PC-3 (cell line): Measurements from ENCODE around the gene RPL29. TPM values are rescaled to one million over a fixed set of nuclear protein-coding genes. Genes with fewer than 3 reads are reported as not detected.
A peak's percentile ranks its signal among the peaks of the same experiment; 100 is the strongest.

ENCODE experiments used
- ATAC-seq: fragments of 200-7000 bp; cut with Tn5 transposase; 2 replicates; pipeline ENCODE4 v1.9.1; 2020; ENCODE audit warnings: mild to moderate bottlenecking, moderate library complexity
- BruUV-seq: library from RNA; stranded (reverse); fragments of 400-500 nt; replicated peaks from 2 replicates; lab custom pipeline; 2021; lab: Mats Ljungman, UMichigan
- CTCF ChIA-PET: fragments of 300-600 bp; sonication (Branson Sonifier 250); formaldehyde crosslinking; loops from one replicate; lab custom pipeline; 2022; ENCODE audit warnings: antibody characterized with exemption; lab: Charles Lee
- POLR2A ChIA-PET: fragments of 300-600 bp; sonication (Branson Sonifier 250); formaldehyde crosslinking; loops from one replicate; lab custom pipeline; 2022; ENCODE audit warnings: antibody characterized with exemption; ENCODE audit not compliant: unreplicated experiment; lab: Charles Lee
- DNase-seq: peaks from one replicate; pipeline ENCODE4 v3.0.0-alpha.2; 2015
- H2AFZ ChIP-seq: fragments of 300-600 bp; sonication (generic); 2 replicates; pipeline ENCODE4 v1.6.0; 2016; ENCODE audit warnings: antibody characterized with exemption, low read length
- H3F3A ChIP-seq: fragments of 300-600 bp; sonication (generic); one replicate; pipeline ENCODE4 v1.6.0; 2017; ENCODE audit warnings: antibody characterized with exemption, low read length, control low read depth, mild to moderate bottlenecking; ENCODE audit not compliant: unreplicated experiment
- H3K27ac ChIP-seq: fragments of 300-600 bp; sonication (generic); 2 replicates; pipeline ENCODE4 v1.5.1; 2016; ENCODE audit warnings: mild to moderate bottlenecking, low read length
- H3K27me3 ChIP-seq: fragments of 300-600 bp; sonication (generic); 2 replicates; pipeline ENCODE4 v1.6.1; 2016; ENCODE audit warnings: low read length, mixed read lengths
- H3K36me3 ChIP-seq: fragments of 300-600 bp; sonication (generic); 2 replicates; pipeline ENCODE4 v1.6.1; 2016; ENCODE audit warnings: low read depth, mixed run types, low read length, mixed read lengths
- H3K4me1 ChIP-seq: fragments of 300-600 bp; sonication (generic); 2 replicates; pipeline ENCODE4 v1.5.1; 2016; ENCODE audit warnings: low read length; ENCODE audit not compliant: insufficient read depth
- H3K4me2 ChIP-seq: fragments of 300-600 bp; sonication (generic); 2 replicates; pipeline ENCODE4 v1.6.0; 2016; ENCODE audit warnings: low read length
- H3K4me3 ChIP-seq: fragments of 300-600 bp; sonication (generic); 2 replicates; pipeline ENCODE4 v1.5.1; 2016; ENCODE audit warnings: mild to moderate bottlenecking, low read length, mixed read lengths
- H3K79me2 ChIP-seq: fragments of 300-600 bp; sonication (generic); 2 replicates; pipeline ENCODE4 v1.6.1; 2017; ENCODE audit warnings: low read length, mixed read lengths
- H3K9ac ChIP-seq: fragments of 300-600 bp; sonication (generic); 2 replicates; pipeline ENCODE4 v1.6.0; 2016; ENCODE audit warnings: mild to moderate bottlenecking, low read length
- H3K9me2 ChIP-seq: fragments of 300-600 bp; sonication (generic); replicated peaks from 2 replicates; pipeline ENCODE4 v1.6.1; 2016; ENCODE audit warnings: mixed run types, low read length, mixed read lengths
- H3K9me3 ChIP-seq: fragments of 300-600 bp; sonication (generic); 2 replicates; pipeline ENCODE4 v1.6.1; 2016; ENCODE audit warnings: low read length, mixed read lengths
- H4K20me1 ChIP-seq: fragments of 300-600 bp; sonication (generic); 2 replicates; pipeline ENCODE4 v1.6.1; 2016; ENCODE audit warnings: low read length, mixed read lengths
- CTCF ChIP-seq: fragments of 300-600 bp; sonication (generic); conservative IDR thresholded peaks from 2 replicates; pipeline ENCODE4 v1.5.1; 2017; ENCODE audit warnings: antibody characterized with exemption, low read depth, mild to moderate bottlenecking, low read length
- EZH2 ChIP-seq: fragments of 300-600 bp; sonication (generic); IDR thresholded peaks from one replicate; pipeline ENCODE4 v1.6.1; 2017; ENCODE audit warnings: antibody characterized with exemption, mild to moderate bottlenecking, low read length; ENCODE audit not compliant: unreplicated experiment
- EZH2phosphoT487 ChIP-seq: fragments of 300-600 bp; sonication (generic); IDR thresholded peaks from 2 replicates; pipeline ENCODE4 v1.6.1; 2018; ENCODE audit warnings: mild to moderate bottlenecking, antibody characterized with exemption, low read length, borderline replicate concordance
- intact Hi-C: fragments of 100-400 bp; cut with micrococcal nuclease; formaldehyde crosslinking; loops from 2 replicates; pipeline ENCODE4 v1.9.0; 2023
- total RNA-seq: library from RNA; depleted of rRNA; stranded (reverse); fragments of >200 nt; gene quantifications from 2 replicates; pipeline ENCODE4 v1.2.3, GENCODE V29; 2014

Gene RPL29
- total RNA-seq, 1 experiment from 2014 or later = 1,807 TPM

- Histone ChIP-seq H3K36me3 (no peaks in the 10 kb centered on the region), H3K27ac (no peak overlapping the region), H3F3A (no peaks in the 10 kb centered on the region), H3K9me3 (no peaks in the 10 kb centered on the region), H3K9me2 (no peaks in the 10 kb centered on the region), H3K9ac (no peak overlapping the region), H3K79me2 (no peaks in the 10 kb centered on the region), H3K4me2 (no peak overlapping the region), H3K4me1 (no peaks in the 10 kb centered on the region), H3K27me3 (no peaks in the 10 kb centered on the region), H2AFZ (no peak overlapping the region), H4K20me1 (no peaks in the 10 kb centered on the region), H3K4me3 (no peak overlapping the region)
- peak; percentile 29 for DNase-seq
- TF ChIP-seq CTCF (peak; percentile 54), EZH2phosphoT487 (no peak)
- peak; percentile 51 for ATAC-seq
- POLR2A ChIA-PET = no interaction called here
- intact Hi-C loops = no loop called here
- no TSS peak for BruUV-seq
- CTCF ChIA-PET = no interaction called here
Measured at GRCh38 chr3:52014613-52015012, 18.9 kb upstream of the RPL29 start.

GRCh38 chr3:52013802-52014598 lies 18.3 kb upstream of the RPL29 start:
- no peak overlapping the region for H3K27ac ChIP-seq

More at GRCh38 chr3:52013802-52014598, 18.3 kb upstream of the RPL29 start:
- intact Hi-C loops = no loop called here
- Histone ChIP-seq H4K20me1 (no peaks in the 10 kb centered on the region), H3F3A (no peaks in the 10 kb centered on the region), H3K4me3 (no peak overlapping the region), H3K9me3 (no peaks in the 10 kb centered on the region), H3K27me3 (no peaks in the 10 kb centered on the region), H3K36me3 (no peaks in the 10 kb centered on the region), H3K4me2 (no peak overlapping the region), H3K79me2 (no peaks in the 10 kb centered on the region), H3K9ac (no peak overlapping the region), H2AFZ (no peak overlapping the region), H3K9me2 (no peaks in the 10 kb centered on the region), H3K4me1 (no peaks in the 10 kb centered on the region)
- no peak for ATAC-seq
- no peak for TF ChIP-seq EZH2
- no peak for TF ChIP-seq EZH2phosphoT487
- TF ChIP-seq CTCF = no peak
- BruUV-seq = no TSS peak
- DNase-seq = no peak
- POLR2A ChIA-PET = no interaction called here
- CTCF ChIA-PET = interaction anchor here (0.6 kb wide), 1 partner anchor 128 kb away, joined by 3 read pairs; no protein-coding TSS in a partner anchor
